KG1 (cell line): ENCODE measurements around the gene TMEM238L.

Experiments used
- DNase-seq: peaks from one replicate; lab custom pipeline; 2025; lab: John Stamatoyannopoulos, UW

Gene TMEM238L

DNA sequence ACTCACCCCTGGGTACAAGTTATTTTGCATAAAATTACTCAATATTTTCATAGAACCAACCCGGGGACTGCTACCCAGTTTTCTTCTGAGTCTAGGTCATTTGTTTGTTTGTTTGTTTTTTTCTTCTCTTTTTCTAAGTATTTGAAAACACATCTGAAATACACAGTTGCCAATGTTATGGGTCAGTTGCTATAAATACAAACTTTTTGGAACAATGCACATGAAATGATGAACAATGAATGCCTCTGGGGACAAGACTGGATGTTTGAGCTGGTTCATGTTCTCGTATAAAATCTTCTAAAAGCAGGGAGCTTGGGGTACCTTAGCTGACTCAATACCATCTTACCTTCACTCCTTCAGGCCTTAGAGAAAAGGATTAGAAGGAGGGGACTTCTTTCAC, 30.5 kb downstream of the TMEM238L start:
- no peak for DNase-seq

DNA sequence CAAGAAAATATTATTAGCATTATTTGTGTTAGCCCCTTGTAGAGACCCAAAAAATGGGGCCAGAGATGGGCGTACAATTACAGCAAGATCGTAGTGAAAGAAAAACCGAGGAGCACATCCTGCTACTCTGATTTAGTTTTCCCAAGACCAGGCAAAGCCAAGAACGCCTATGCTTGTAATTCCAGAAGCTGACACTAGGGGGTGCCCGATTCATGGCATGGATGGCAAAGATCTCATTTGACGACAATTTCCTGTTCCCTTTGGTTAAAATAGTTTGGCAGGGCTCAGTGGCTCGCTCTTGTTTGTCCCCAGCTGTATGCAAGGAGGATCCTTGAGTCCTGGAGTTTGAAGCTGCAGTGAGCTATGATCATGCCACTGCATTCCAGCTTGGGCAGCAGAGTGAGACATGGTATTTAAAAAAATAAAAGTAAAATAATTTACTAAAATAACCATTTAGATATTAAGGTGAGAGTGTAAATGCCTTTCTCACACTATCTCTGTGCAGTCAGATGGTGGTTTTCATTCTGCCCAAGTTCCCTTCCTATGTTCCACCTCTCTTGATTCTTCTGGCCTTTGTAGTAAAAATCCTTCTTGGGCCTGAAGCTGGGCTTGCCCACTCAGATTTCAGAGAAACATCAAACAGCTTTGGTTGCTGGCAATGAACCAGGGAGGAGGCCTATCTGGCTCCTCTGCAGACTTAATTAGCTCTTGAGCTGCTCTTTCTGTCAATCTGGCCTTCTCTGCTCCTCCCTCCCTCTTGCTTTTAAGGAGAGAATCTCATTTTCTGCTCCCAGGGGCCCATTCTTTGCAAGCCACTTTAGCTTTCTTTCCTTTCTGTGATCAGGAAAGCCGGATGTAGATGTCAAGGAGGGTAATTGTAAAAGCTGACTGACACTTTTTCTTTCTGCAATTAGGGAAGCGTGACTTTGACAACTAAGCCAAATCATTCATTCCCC, 31.2 kb downstream of the TMEM238L start:
- DNase-seq = no peak

DNA sequence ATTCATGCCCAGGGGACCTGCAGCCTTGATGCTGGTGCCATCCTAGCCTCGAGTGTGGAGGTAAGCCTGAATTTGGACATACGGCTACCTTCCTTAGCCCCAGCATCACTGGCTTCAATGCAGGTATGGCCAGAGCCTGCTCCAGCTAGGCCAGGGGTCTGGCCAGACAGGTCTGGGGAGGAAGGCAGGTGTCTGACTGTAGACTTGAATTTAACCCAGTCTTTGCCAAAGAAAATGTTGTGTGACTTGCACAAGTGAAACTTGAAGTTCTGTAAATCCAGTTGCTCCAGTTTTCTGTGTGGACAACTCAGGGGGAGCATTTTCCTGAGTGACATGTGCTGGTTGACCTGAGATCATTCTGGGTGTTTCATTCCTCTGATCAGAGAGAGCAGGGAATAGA, 32.8 kb downstream of the TMEM238L start:
- no peak for DNase-seq

DNA sequence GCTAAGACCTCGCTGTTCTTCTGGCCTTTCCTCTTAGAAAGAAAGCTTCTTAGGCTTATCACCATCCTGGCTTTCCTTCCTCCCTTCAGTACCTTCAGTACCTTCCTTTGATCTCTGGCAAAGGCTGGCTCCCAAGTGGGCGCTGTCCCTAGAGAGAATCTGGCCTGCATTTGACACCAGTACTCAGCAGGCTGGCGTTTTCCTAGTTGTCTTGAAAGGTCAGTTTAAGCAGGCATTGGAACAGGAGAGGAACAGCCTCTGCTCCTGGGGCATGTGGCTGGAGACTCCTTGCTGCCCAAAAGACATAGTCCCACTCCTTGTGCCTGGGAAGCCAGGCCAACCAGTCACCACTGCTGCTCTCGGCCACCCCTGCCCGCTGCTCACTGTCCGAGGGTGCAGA, 34.1 kb downstream of the TMEM238L start:
- DNase-seq = no peak

DNA sequence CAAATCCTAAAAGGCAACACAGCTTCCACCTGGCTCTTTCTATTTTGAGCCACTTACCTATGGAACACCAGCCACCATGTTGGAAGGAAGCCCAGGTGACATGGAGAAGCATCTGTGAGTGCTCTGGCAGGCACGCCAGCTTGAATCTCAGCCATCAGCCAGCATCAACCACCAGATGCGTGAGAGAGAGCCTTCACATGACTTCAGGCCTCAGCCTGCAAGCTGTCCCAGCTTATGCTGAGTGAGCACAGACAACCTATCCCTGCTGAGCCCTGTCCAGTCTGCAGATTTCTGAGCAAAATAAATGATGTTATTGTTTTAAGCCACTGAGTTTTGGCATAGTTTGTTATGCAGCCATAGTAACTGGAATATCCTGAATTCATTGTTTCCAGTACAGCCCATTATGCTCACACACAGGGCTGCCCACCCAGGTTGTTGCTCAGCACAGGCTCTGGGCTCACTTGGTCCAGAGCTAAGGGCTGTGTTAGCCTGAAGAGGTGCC, 35.1 kb downstream of the TMEM238L start:
- DNase-seq = no peak

DNA sequence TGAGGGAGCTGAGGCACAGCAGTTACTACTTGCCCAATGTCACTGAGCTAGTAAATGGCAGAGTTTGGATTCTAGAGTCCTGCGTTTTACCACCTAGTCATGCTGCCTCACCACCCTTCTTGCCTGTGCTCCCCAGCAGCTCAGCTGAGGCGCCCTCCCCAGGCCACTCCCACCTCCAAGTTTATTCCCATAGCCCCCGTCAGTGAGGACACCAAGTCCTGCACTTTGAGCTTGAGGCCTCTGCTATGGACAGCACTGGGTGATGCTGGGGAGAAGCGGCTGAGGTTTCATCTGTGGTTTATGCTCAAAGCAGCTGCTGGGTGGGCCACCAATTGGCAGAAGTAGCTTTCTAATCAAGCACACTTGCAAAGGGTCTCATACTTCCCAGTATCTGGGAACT, 36.7 kb downstream of the TMEM238L start:
- DNase-seq = no peak

DNA sequence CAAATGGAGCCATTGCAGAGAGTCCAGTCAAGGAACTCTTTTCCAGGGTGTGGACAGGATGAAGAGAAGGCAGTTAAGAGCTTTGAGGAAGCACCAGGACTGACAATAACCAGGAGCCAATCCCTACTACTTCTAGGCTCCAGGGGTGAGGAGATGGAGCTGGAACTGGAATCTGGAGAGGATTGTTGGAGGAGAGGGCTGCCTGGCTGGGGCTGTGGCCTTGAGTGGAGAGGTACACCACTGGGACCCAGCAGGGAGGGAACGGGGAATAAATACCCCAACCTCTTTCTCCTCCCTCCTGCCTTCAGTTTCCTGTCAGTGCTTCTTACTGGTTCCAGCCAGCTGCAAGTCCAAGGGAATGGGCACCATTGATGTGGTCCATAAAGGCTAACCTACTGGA, 41.9 kb downstream of the TMEM238L start:
- DNase-seq = no peak

DNA sequence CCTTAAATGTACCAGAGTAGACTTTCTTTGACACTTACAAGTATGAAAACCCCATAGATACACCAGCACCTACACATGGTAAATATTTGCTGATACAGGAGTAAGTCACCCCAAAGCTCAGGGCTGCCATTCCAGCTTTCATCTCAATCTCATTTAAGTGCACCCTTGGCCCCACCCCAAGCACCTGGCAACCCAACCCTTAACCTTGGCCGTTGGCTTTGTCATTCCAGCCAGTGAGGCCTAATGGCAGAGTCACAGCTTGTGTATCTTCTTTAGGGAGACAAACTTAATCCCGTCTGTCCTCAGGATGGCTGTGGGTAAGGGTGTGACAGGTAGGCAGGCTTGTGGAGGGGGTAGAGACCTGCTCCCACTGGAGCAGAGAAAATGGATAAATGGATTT, 42.6 kb downstream of the TMEM238L start:
- DNase-seq = no peak

DNA sequence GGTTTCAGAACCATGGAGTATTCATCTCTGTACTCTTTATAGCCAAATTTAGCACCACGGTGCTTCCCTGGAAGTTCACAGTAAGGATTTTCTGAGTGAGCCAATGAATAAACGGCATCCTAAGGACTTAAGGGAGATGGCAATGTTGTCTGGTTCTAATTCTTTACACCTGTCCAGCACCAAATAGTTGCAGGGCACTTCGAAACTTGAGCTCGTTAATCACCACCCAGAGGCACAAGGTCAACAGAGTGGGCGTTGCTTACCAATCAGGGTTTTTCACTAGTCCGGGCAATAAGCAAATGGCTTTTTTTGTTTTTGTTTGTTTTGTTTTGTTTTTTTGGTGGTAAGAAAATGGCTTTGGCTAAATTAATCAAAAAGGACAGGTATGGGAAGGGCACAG, 45.8 kb downstream of the TMEM238L start:
- no peak for DNase-seq

DNA sequence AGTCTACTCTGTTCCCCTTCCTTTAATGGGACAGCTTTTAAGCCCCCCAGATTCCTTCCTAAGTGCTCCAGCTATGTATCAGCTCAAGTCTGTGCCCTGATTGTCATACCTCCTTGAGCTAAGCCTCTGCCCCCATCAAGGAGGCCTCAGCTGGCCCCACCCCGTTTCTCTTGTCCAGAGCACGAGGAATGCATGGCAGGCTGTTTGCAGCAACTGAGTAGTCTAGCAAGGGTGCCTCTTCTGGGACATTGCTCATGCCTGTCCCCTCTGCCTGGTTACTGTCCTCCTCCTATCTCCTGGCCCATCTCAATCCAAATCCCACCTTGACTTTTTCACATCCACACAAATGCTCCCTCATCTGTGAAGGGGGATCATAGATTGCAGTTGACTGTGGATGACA, 46.3 kb downstream of the TMEM238L start:
- no peak for DNase-seq

DNA sequence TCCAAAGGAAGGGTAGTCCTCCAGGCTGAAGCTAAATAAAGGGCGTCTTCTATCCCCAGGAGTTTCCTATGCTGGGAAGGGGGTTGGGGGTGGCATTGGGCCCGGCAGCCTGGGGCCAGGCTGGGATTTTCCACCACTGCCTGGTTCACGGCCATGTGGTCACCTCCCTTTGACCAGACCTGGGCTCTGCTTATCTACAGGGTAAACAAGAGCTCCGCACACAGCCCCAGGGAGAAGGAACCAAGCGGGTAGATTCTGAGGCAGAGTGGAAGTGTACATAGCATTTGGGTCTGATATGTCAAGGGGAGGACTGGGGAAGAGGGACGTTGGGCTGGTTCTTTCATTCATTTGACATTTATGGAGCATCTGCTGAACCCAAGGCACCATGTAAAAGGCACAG, 46.8 kb downstream of the TMEM238L start:
- no peak for DNase-seq

DNA sequence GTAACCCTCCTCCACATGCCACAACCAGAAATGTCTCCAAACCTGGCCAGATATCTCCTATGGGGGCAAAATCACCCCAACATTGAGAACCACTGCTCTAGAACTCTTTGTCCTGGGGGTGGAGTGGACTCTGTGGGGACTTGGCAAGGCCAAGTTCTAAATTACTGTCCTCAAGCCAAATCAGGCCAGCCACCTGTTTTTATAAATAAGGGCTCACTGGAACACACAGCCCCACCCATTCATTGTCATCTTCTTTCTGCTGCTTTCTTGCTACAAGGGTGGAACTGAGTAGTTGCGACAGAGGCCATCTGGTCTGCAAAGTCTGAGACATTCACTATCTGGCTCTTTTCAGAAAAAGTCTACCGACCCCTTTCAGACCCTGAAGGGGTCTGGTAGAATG, 47.3 kb downstream of the TMEM238L start:
- no peak for DNase-seq

DNA sequence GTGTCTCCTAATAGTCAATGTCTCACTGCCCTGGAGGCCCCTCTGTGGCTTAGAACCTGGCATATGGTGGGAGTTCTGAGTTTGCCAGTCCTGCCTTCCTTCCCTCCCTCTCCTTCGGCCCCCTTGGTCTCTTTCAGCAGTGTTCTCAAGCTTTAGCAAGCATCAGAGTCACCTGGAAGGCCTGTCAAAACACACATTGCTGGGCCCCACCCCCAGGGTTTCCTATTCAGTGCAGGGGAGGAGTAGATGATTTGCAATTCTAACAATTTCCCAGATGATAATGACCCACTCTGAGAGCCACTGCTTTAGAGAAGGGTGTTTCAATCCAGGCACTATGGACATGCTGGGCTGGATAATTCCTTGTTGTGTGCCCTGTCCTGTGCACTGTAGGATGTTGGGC, 47.7 kb downstream of the TMEM238L start:
- DNase-seq = no peak

DNA sequence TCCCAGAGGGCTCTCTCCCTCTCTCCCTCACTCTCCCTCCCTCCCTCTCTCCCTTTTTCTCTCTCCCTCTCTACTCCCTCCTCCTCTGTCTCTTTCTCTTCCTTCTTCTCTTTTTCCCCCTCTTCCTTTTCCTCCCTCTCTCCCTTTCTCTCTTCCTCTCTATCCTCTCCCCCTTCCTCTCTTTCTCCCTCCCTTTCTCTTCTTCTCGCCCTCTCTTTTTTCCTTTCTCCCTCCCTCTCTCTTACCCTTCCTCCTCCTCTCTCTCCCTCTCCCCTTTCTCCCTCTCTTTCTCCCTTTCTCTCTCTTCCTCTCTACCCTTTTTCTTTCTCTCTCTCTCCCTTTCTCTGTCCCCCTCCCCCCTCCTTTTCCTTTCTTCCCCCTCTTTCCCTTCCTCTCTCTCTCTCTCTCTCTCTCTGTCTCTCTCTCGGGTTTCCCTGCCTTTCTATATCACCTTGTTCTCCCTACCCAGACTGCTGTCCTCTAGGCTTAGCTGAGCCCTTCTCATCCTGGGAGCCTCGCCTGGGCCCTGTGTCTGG, 48.2 kb downstream of the TMEM238L start:
- DNase-seq = no peak

DNA sequence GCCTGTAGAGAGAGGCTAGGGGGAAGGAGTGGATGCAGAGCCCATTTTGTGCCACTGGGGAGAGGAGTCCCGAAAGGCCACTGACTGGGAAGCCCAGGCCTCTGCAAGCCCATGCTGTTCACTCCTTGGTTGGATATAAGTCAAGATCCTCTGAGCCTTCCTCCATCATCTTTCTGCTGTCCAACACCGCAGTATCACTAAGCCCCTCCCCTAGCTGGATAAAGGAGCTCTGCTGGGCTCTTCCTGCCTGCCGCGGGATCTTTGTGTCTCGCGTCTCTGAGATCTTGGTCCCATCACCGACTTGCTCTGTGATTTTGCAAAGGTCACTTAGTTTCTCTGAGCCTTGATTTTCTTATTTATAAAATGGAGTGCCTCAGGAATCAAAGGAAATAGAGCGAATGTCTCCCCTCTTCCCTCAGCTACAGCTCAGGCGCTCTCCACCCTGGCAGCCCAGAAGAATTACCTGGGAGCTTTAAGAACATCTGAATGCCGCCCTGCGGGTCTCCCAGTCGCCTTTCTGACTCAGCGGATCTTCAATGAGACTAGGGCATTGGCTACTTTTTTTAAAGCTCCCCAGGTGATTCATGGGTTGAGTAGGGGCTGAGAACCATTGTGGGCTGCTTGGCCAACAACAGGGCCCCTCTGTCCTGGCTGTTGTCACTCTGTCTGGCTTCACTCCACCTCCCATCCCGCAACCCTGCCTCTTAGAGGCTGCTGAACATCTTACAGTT, 48.9 kb downstream of the TMEM238L start:
- no peak for DNase-seq

DNA sequence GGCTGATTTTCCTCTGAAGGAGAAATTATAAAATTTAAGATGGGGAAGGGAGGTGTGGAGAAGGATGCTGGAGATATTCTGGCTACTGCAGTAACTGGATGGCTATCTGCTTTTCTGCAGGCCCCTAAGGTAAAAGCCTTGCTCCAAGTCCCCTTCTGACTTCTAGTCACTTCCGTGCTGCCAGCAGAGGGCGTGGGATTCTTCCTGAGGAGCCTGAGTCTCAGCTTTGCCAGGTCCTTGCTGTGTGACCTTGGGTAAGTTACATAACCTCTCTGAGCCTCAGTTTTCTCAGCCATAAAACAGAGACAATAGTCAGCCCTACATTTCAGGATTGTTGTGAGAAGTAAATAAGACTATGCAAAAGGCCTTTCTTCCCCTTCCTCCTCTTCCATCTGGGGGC, 49.8 kb downstream of the TMEM238L start:
- no peak for DNase-seq

DNA sequence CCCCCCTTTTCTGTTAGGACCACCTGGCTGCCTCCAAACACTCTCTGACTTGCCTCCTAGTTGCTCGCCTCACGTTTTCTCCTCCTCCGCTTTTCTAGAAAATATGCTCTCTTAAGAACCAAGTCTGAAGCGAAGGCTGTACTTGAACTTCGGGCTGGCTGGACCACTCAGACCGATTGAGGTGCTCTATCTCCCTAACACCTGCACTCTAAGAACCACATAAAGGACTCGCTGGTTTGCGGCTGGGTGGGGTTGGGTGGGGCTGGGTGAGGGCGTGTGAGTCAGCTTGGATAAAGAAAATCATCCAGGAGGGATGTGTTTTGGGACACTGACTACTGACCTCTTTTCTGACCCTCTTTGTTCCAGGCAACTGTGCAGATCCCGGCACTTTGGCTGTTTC, 51.2 kb downstream of the TMEM238L start:
- DNase-seq = no peak

DNA sequence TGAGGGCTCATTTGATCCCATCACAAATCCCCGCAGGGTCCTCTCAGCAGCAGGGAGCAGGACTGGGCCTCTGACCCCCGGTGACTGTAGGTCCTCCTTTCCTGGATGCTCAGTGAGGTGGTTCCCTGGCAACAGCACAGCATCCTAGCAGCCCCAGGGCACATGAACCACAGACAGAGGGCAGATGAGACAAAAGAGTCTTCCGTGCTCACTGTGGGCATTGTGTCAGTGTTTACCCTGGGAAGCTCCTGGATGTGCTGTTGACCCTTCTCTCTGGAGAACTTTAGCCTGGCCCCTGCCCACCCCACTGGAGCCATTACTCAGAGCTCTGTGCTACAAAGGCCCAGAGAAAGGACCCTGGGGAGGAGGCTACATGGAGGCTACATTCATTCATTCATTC, 52.3 kb downstream of the TMEM238L start:
- DNase-seq = no peak

DNA sequence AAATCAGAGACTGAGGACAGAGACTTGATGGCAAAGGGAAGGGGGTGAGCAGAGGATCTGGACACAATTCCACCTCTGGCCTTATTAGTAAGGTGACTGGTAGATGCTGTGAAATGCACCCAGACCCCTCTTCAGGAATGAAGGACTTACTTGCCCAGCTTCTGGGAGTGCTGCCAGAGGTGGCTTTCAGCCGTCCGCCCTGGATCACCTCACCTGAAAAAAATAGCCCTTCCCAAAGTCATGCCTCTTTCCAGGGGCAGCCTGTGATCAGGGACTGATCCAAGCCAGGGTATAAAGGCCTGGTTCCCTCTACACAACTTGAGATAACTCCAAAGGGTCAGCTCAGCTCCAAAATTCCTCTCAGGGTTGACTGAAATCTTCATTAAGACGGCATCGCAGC, 53.7 kb downstream of the TMEM238L start:
- no peak for DNase-seq

DNA sequence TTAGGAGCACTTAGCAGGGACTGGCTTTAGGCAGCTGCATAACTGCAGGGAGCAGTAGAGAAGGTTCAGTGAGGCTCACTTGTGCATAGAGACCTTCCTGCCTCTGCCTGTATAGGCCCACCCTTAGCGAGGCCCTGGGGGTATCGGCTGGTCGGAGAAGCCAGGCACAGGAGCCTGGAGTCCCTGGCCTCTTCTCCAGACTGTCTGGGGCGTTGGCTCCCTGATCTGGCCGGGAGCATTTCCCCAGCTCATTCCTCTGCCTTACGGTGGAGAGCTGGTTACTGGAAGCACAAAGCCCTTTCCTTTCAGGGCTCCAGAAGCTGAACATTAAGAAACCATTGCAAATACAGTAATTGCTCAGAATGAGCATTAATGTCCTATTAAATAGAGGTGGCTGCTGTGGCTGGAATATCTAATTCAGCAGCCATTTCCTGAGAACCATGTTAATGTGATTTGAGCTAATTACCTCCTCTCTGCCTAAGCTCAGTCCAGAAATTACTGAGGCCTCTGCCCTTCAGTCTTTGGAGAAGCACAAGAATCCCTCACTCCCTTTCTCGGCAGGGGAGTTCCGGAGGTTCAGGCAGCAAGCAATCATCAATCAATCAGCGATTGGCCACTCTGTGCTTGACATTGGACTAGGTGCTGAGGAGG, 55.2 kb downstream of the TMEM238L start:
- no peak for DNase-seq

DNA sequence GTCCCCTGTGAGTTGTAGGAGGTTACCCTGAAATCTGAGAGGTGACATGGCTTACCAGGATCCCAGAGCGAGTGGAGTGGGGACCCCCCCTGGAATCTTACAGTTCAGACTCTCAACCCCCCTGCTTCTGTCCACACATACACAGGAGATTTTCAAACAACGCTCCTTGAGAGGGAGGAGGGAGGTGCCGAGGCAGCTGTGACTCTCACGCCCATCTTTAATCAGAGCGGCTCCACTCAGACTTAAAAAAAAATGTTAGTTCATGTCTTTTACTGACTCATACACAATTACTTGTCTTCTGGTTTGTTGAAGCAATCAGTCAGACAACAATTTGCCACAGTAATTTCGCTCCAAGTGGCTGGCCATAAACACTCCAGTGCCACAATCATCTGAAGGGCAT, 58.7 kb downstream of the TMEM238L start:
- no peak for DNase-seq
